T-helper 2 cell treated with Interferon-gamma antibody and Interleukin-4, amounts not matched to agents 5 μg/mL and 100 μg/mL, for 36 hours (primary cell): ENCODE measurements around the gene COX14.

Source experiments
- DNase-seq: peaks from one replicate; pipeline ENCODE4 v3.0.0; 2021; ENCODE audit warnings: low spot score
- H3K27ac Mint-ChIP-seq: one replicate; pipeline ENCODE4 v1.8.0; 2021; ENCODE audit warnings: mild to moderate bottlenecking, mixed read lengths
- H3K27me3 Mint-ChIP-seq: one replicate; pipeline ENCODE4 v1.8.0; 2021; ENCODE audit warnings: low read depth, mixed read lengths
- H3K36me3 Mint-ChIP-seq: one replicate; pipeline ENCODE4 v1.8.0; 2021; ENCODE audit warnings: low read depth, mixed read lengths
- H3K4me1 Mint-ChIP-seq: one replicate; pipeline ENCODE4 v1.8.0; 2021; ENCODE audit warnings: low read depth, mixed read lengths
- H3K4me3 Mint-ChIP-seq: one replicate; pipeline ENCODE4 v1.8.0; 2022; ENCODE audit warnings: mild to moderate bottlenecking, moderate library complexity, mixed read lengths
- H3K9me3 Mint-ChIP-seq: one replicate; pipeline ENCODE4 v1.8.0; 2021; ENCODE audit warnings: mixed read lengths

The COX14 gene

GRCh38 chr12:50097952-50098351 is 14.1 kb upstream of the COX14 start:
- no peaks in the 10 kb centered on the region for H3K4me1 Mint-ChIP-seq
- no peaks in the 10 kb centered on the region for H3K9me3 Mint-ChIP-seq
- no peaks in the 10 kb centered on the region for H3K27me3 Mint-ChIP-seq
- peaks cover 53% of the 10 kb centered on the region for H3K36me3 Mint-ChIP-seq
- no peak for DNase-seq
- H3K27ac Mint-ChIP-seq, result no peak overlapping the region
- no peak overlapping the region for H3K4me3 Mint-ChIP-seq

DNA sequence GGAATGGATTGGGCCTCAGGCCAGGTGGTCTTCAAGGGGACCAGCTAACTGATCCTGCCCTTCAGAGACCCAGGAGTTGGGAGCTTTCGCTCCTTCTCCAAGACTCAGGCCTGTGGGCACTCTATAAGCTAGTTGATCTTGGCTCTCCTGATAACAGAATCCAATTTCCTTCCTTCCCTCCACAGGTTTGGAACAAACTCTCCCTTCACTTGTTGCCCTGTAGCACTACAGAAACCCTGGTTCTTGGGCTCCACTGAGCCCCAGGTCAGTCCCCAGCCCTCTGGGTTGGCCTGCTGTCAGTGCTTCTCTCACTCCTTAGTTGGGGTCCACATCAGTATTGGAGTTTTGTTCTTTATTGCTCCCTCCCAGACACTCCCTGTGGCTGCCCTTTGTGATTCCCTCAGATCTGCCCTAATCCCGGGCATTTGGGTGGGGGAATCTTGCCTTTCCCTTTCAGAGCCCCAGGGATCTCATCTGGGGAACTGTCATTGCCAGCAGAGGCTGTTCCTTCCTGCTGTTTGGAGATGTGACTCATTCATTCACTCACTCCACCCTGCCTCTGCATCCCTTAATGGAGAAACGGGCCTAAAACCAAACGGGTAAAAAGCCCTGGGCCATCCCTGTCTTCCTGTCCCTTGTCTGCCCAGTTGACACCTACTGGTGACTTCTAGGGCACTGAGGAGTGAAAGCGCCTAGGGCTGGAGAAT is 12.6 kb upstream of the COX14 start:
- no peak for DNase-seq
- no peak overlapping the region for H3K4me3 Mint-ChIP-seq
- no peaks in the 10 kb centered on the region for H3K4me1 Mint-ChIP-seq
- H3K36me3 Mint-ChIP-seq, result peaks cover 45% of the 10 kb centered on the region
- H3K27ac Mint-ChIP-seq, result no peak overlapping the region
- H3K27me3 Mint-ChIP-seq, result no peaks in the 10 kb centered on the region
- H3K9me3 Mint-ChIP-seq, result no peaks in the 10 kb centered on the region

- Mint-ChIP-seq H3K36me3 (peaks cover 38% of the 10 kb centered on the region), H3K4me1 (no peaks in the 10 kb centered on the region), H3K4me3 (no peak overlapping the region), H3K27me3 (no peaks in the 10 kb centered on the region), H3K27ac (no peak overlapping the region), H3K9me3 (no peaks in the 10 kb centered on the region)
- DNase-seq, result no peak
Observed at GRCh38 chr12:50100561-50100960, 11.5 kb upstream of the COX14 start.

DNA sequence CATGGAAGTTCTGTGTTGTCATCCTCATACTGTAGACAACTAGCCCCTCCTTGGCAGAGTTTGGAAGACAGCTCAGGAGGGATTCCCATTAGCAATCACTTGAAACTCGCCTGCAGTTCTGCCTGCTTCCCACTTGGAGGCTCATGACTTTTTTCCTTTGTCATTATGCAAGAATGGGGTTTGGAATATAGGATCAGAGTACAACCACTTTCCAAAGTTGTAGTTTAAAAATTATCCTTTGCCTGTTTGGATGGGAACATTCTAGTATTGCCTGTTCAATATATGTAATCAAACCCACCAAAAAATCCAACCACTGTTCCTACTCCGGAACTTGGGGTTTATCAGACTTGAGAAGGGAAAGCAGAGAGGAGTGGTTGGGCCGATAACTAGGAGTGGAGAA is 10.4 kb upstream of the COX14 start:
- H3K27me3 Mint-ChIP-seq, result no peaks in the 10 kb centered on the region
- H3K36me3 Mint-ChIP-seq, result peaks cover 27% of the 10 kb centered on the region
- no peak overlapping the region for H3K4me3 Mint-ChIP-seq

GRCh38 chr12:50102131-50102531 is 9.9 kb upstream of the COX14 start:
- no peak for DNase-seq
- H3K9me3 Mint-ChIP-seq, result no peaks in the 10 kb centered on the region
- no peak overlapping the region for H3K4me3 Mint-ChIP-seq
- H3K36me3 Mint-ChIP-seq, result peaks cover 23% of the 10 kb centered on the region
- H3K27ac Mint-ChIP-seq, result no peak overlapping the region
- no peaks in the 10 kb centered on the region for H3K27me3 Mint-ChIP-seq
- no peaks in the 10 kb centered on the region for H3K4me1 Mint-ChIP-seq

More for the DNA sequence above, 10.4 kb upstream of the COX14 start:
- H3K9me3 Mint-ChIP-seq, result no peaks in the 10 kb centered on the region
- H3K4me1 Mint-ChIP-seq, result no peaks in the 10 kb centered on the region
- H3K27ac Mint-ChIP-seq, result no peak overlapping the region
- DNase-seq, result no peak

DNA sequence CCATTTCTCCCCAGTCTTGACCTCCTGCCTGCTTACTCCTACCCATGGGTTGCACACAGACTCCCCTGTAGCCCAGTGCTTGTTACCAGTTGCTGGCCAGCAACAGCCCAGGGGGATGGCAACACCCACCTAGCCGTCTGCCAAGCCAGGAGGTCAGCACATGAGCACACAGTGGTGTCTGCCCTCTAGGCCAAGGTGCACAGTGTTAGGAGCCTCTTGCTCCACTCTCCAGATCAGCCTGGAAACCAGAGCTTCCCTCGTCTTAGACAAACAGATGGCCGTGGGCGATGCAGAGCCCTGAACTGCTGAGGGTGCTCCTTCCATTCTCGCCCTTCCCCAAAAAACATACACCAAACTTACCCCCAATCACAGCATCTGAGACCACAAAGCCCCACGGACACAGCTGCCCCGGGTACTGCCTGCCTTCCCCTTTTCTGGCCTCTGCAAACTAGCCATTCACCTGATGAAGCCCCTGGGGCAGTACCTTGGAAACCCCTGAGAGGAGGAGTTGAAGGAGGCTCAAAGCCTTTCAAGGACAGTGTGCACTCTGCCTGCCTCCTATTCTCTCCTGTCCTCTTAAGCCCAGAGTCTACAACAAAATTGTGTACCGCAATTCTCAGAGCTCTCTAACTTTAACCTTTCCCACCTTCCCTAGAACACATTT is 9.3 kb upstream of the COX14 start:
- no peaks in the 10 kb centered on the region for H3K4me1 Mint-ChIP-seq

GRCh38 chr12:50103351-50103750 is 8.7 kb upstream of the COX14 start:
- DNase-seq, result no peak
- Mint-ChIP-seq H3K4me1 (no peaks in the 10 kb centered on the region), H3K9me3 (no peaks in the 10 kb centered on the region), H3K4me3 (no peak overlapping the region), H3K36me3 (peaks cover 15% of the 10 kb centered on the region), H3K27me3 (no peaks in the 10 kb centered on the region), H3K27ac (no peak overlapping the region)

More for the DNA sequence above, 9.3 kb upstream of the COX14 start:
- Mint-ChIP-seq H3K36me3 (peaks cover 19% of the 10 kb centered on the region), H3K4me3 (no peak overlapping the region), H3K27me3 (no peaks in the 10 kb centered on the region), H3K27ac (no peak overlapping the region), H3K9me3 (no peaks in the 10 kb centered on the region)
- no peak for DNase-seq

- Mint-ChIP-seq H3K27ac (no peak within 1 kb of the TSS), H3K27me3 (no peaks in the 10 kb centered on the region), H3K4me3 (no peak within 1 kb of the TSS), H3K4me1 (no peaks in the 10 kb centered on the region), H3K36me3 (peaks cover 14% of the 10 kb centered on the region), H3K9me3 (no peaks in the 10 kb centered on the region)
- no peak for DNase-seq
Observed at GRCh38 chr12:50103767-50104321, 8.2 kb upstream of the COX14 start, which contains the start of gene GPD1. Gene GPD1 (plus strand): TSS chr12:50104008. CDS start chr12:50104051, 43 bp downstream.

- Mint-ChIP-seq H3K27ac (no peak overlapping the region), H3K9me3 (no peaks in the 10 kb centered on the region), H3K36me3 (peaks cover 8% of the 10 kb centered on the region), H3K27me3 (no peaks in the 10 kb centered on the region), H3K4me1 (no peaks in the 10 kb centered on the region), H3K4me3 (no peak overlapping the region)
- no peak for DNase-seq
Observed at GRCh38 chr12:50104417-50105366, 7.3 kb upstream of the COX14 start.

GRCh38 chr12:50105913-50106450 is 6.1 kb upstream of the COX14 start:
- H3K27me3 Mint-ChIP-seq, result no peaks in the 10 kb centered on the region
- H3K36me3 Mint-ChIP-seq, result no peaks in the 10 kb centered on the region
- H3K9me3 Mint-ChIP-seq, result no peaks in the 10 kb centered on the region
- DNase-seq, result no peak
- H3K4me3 Mint-ChIP-seq, result no peak overlapping the region
- peaks cover 5% of the 10 kb centered on the region for H3K4me1 Mint-ChIP-seq
- peak overlapping the region; percentile 29 for H3K27ac Mint-ChIP-seq

GRCh38 chr12:50106907-50107306 is 5.1 kb upstream of the COX14 start:
- no peak overlapping the region for H3K4me3 Mint-ChIP-seq
- no peaks in the 10 kb centered on the region for H3K36me3 Mint-ChIP-seq
- peaks cover 7% of the 10 kb centered on the region for H3K4me1 Mint-ChIP-seq
- no peaks in the 10 kb centered on the region for H3K9me3 Mint-ChIP-seq
- no peak overlapping the region for H3K27ac Mint-ChIP-seq
- DNase-seq, result no peak
- no peaks in the 10 kb centered on the region for H3K27me3 Mint-ChIP-seq

- no peaks in the 10 kb centered on the region for H3K9me3 Mint-ChIP-seq
- peaks cover 7% of the 10 kb centered on the region for H3K4me1 Mint-ChIP-seq
- no peak for DNase-seq
- H3K27ac Mint-ChIP-seq, result no peak overlapping the region
- H3K4me3 Mint-ChIP-seq, result no peak overlapping the region
- H3K36me3 Mint-ChIP-seq, result peaks cover 4% of the 10 kb centered on the region
- H3K27me3 Mint-ChIP-seq, result no peaks in the 10 kb centered on the region
Observed at GRCh38 chr12:50107416-50108268, 4.4 kb upstream of the COX14 start.

- Mint-ChIP-seq H3K27me3 (no peaks in the 10 kb centered on the region), H3K4me3 (no peak overlapping the region), H3K27ac (no peak overlapping the region), H3K9me3 (no peaks in the 10 kb centered on the region), H3K36me3 (peaks cover 10% of the 10 kb centered on the region), H3K4me1 (peaks cover 7% of the 10 kb centered on the region)
- no peak for DNase-seq
Observed at GRCh38 chr12:50109319-50109718, 2.7 kb upstream of the COX14 start.
